Mesenchymal stem cell (in vitro differentiated cells and primary cell): Measurements from ENCODE around the gene SLC17A5.
A peak's percentile ranks its signal among the peaks of the same experiment; 100 is the strongest.
"Not testable (repeated sequence)": the region's sequence is repeated elsewhere in the genome, so short reads cannot be mapped to it uniquely, and the experiment has no call there.

Experiments used
- DNase-seq: peaks from one replicate; pipeline ENCODE4 v3.0.0-alpha.2; 2013
- H2AFZ ChIP-seq: one replicate; pipeline ENCODE4 v1.6.1; 2013; ENCODE audit warnings: low read depth, mild to moderate bottlenecking, control low read depth, inconsistent platforms, low read length, moderate library complexity
- H2AK5ac ChIP-seq: 2 replicates; pipeline ENCODE4 v1.6.1; 2013; ENCODE audit warnings: low read length, moderate library complexity, mild to moderate bottlenecking, inconsistent platforms; ENCODE audit not compliant: severe bottlenecking
- H2BK120ac ChIP-seq: one replicate; pipeline ENCODE4 v1.6.1; 2013; ENCODE audit warnings: low read depth, mild to moderate bottlenecking, inconsistent platforms, low read length, moderate library complexity
- H2BK12ac ChIP-seq, 2 experiments: one replicate each; pipeline ENCODE4 v1.6.1; 2013; ENCODE audit warnings: inconsistent platforms in 2 of 2, low read length in 2 of 2, mild to moderate bottlenecking in 2 of 2, moderate library complexity in 2 of 2, control low read depth in 1 of 2
- H2BK15ac ChIP-seq: one replicate; pipeline ENCODE4 v1.6.1; 2013; ENCODE audit warnings: mild to moderate bottlenecking, low read depth, inconsistent platforms; ENCODE audit not compliant: poor library complexity, severe bottlenecking
- H2BK5ac ChIP-seq: 2 replicates; pipeline ENCODE4 v1.6.1; 2013; ENCODE audit warnings: low read depth, mild to moderate bottlenecking, low read length, control low read depth, inconsistent platforms; ENCODE audit not compliant: poor library complexity, severe bottlenecking
- H3K14ac ChIP-seq, 2 experiments: one replicate each; pipeline ENCODE4 v1.6.1; 2013; ENCODE audit warnings: inconsistent platforms in 2 of 2, low read length in 2 of 2, control low read depth in 1 of 2, mild to moderate bottlenecking in 1 of 2, moderate library complexity in 1 of 2
- H3K18ac ChIP-seq, 2 experiments: one replicate each; pipeline ENCODE4 v1.6.1; 2013; ENCODE audit warnings: inconsistent platforms in 2 of 2, low read length in 2 of 2, control low read depth in 1 of 2, low read depth in 1 of 2, mild to moderate bottlenecking in 1 of 2
- H3K23ac ChIP-seq, 2 experiments: one replicate each; pipeline ENCODE4 v1.6.1; 2013; ENCODE audit warnings: inconsistent platforms in 2 of 2, low read length in 2 of 2, mild to moderate bottlenecking in 2 of 2, moderate library complexity in 2 of 2, control low read depth in 1 of 2
- H3K27ac ChIP-seq: 2 replicates; pipeline ENCODE4 v1.5.1; 2013; ENCODE audit warnings: mild to moderate bottlenecking, moderate library complexity, low read length, control low read depth, inconsistent platforms; ENCODE audit not compliant: poor library complexity, severe bottlenecking
- H3K27me3 ChIP-seq, 2 experiments: 2 replicates each; pipeline versions ENCODE4 v1.6.1 to v1.7.0; 2013; ENCODE audit warnings: low read length in 2 of 2, mild to moderate bottlenecking in 2 of 2, moderate library complexity in 2 of 2, control low read depth in 1 of 2, inconsistent platforms in 1 of 2; ENCODE audit not compliant: control insufficient read depth in 1 of 2, insufficient read depth in 1 of 2
- H3K36me3 ChIP-seq, 2 experiments: 2 replicates each; pipeline versions ENCODE4 v1.6.1 to v1.7.0; 2013; ENCODE audit warnings: low read length in 2 of 2, control low read depth in 1 of 2, inconsistent platforms in 1 of 2, low read depth in 1 of 2, mild to moderate bottlenecking in 1 of 2; ENCODE audit not compliant: insufficient read depth in 2 of 2, control insufficient read depth in 1 of 2
- H3K4ac ChIP-seq, 2 experiments: one replicate each; pipeline ENCODE4 v1.6.1; 2013; ENCODE audit warnings: inconsistent platforms in 2 of 2, low read length in 2 of 2, mild to moderate bottlenecking in 2 of 2, moderate library complexity in 2 of 2, control low read depth in 1 of 2, low read depth in 1 of 2
- H3K4me1 ChIP-seq: 2 replicates; pipeline ENCODE4 v1.6.1; 2013; ENCODE audit warnings: low read depth, low read length, control low read depth; ENCODE audit not compliant: control insufficient read depth, insufficient read depth
- H3K4me2 ChIP-seq: 2 replicates; pipeline ENCODE4 v1.6.1; 2013; ENCODE audit warnings: low read length, mild to moderate bottlenecking, inconsistent platforms; ENCODE audit not compliant: poor library complexity, severe bottlenecking
- H3K4me3 ChIP-seq, 2 experiments: 2 replicates each; pipeline versions ENCODE4 v1.5.1 to v1.7.0; 2013; ENCODE audit warnings: low read length in 2 of 2, mild to moderate bottlenecking in 2 of 2, control low read depth in 1 of 2, low read depth in 1 of 2; ENCODE audit not compliant: insufficient read depth in 1 of 2
- H3K79me1 ChIP-seq: replicated peaks from 2 replicates; pipeline ENCODE4 v1.6.1; 2013; ENCODE audit warnings: mild to moderate bottlenecking, control low read depth, low read length, inconsistent platforms; ENCODE audit not compliant: poor library complexity, severe bottlenecking
- H3K9ac ChIP-seq: 2 replicates; pipeline ENCODE4 v1.7.0; 2013; ENCODE audit warnings: mild to moderate bottlenecking, low read length, moderate library complexity
- H3K9me3 ChIP-seq: 2 replicates; pipeline ENCODE4 v1.7.0; 2013; ENCODE audit warnings: mild to moderate bottlenecking, low read length; ENCODE audit not compliant: control insufficient read depth
- H4K8ac ChIP-seq: one replicate; pipeline ENCODE4 v1.6.1; 2013; ENCODE audit warnings: inconsistent platforms, mild to moderate bottlenecking, low read length, moderate library complexity
- H4K91ac ChIP-seq: one replicate; pipeline ENCODE4 v1.6.1; 2013; ENCODE audit warnings: mild to moderate bottlenecking, low read length, inconsistent platforms
- WGBS: methylation state at CpG from one replicate; pipeline ENCODE4 v1.1.7; 2013; ENCODE audit warnings: mixed read lengths; 5-methylcytosine and 5-hydroxymethylcytosine counted together

Gene SLC17A5

DNA sequence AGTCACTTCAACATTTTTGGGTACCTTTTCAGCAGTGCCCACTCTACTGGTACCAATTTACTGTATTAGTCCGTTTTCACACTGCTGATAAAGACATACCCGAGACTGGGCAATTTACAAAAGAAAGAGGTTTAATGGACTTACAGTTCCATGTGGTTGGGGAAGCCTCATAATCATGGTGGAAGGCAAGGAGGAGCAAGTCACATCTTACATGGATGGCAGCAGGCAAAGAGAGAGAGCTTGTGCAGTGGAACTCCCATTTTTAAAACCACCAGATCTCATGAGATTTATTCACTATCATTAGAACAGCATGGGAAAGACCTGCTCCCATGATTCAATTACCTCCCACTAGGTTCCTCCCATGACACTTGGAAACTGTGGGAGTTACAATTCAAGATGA, 29.8 kb upstream of the SLC17A5 start:
- H3K9me3 ChIP-seq, H3K4me3 ChIP-seq, H3K27me3 ChIP-seq, H2AFZ ChIP-seq, H2AK5ac ChIP-seq, H2BK15ac ChIP-seq, H4K91ac ChIP-seq, H4K8ac ChIP-seq, H3K4ac ChIP-seq, H2BK120ac ChIP-seq, H3K4me2 ChIP-seq, H3K23ac ChIP-seq, H3K18ac ChIP-seq, H3K9ac ChIP-seq, H3K36me3 ChIP-seq, H3K4me1 ChIP-seq, DNase-seq, H3K14ac ChIP-seq, H2BK12ac ChIP-seq, H3K79me1 ChIP-seq, H2BK5ac ChIP-seq, H3K27ac ChIP-seq: not testable (repeated sequence)
- 100% methylated on average over 1 of the region's 2 CpGs for WGBS

DNA sequence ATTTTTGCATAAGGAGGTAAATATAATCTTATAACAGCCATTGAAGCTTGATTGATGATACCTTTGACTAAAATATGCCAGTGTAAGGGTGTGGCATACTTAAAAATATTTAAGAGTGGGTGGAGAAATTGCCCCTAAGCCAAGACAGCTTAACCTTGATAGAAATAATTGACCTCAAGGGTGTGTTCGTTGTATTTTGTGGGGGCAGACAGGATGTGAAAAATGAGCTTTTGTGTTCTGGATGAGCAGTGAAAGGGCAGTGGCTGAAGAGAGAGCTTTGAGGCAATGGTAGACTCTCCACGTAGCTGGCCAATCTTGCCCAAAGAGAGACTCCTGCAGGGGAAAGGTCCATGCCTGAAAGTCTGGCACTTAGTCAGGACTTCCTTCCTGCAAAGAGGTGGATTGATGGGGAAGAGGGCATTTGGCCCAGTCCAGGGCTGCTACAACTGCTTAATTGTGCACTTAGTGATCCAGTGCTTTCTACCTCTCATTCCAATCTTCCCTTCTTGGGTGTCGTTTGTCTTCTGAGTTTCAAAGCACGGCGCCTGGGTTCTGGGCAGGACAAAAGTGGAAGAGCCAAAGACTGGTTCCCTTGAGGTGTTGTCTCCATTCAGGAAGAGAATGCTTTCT, 26.6 kb upstream of the SLC17A5 start:
- H4K8ac ChIP-seq: no peak overlapping the region
- H4K91ac ChIP-seq: peak overlapping the region; percentile 12
- no peaks in the 10 kb centered on the region for H3K36me3 ChIP-seq
- no peaks in the 10 kb centered on the region for H3K27me3 ChIP-seq
- no peaks in the 10 kb centered on the region for H3K4me1 ChIP-seq
- no peak overlapping the region for H2AK5ac ChIP-seq
- 82% methylated on average over 5 of the region's 5 CpGs for WGBS
- no peak overlapping the region for H3K23ac ChIP-seq
- no peaks in the 10 kb centered on the region for H3K9me3 ChIP-seq
- H2BK15ac ChIP-seq: no peak overlapping the region
- no peak overlapping the region for H2BK5ac ChIP-seq
- H3K9ac ChIP-seq: no peak overlapping the region
- H3K27ac ChIP-seq: no peak overlapping the region
- no peak overlapping the region for H3K4me3 ChIP-seq
- H2BK12ac ChIP-seq: no peak overlapping the region
- H3K4me2 ChIP-seq: no peak overlapping the region
- no peak overlapping the region for H3K14ac ChIP-seq
- no peak for DNase-seq
- H3K18ac ChIP-seq: no peak overlapping the region
- H3K4ac ChIP-seq: no peak overlapping the region
- no peaks in the 10 kb centered on the region for H3K79me1 ChIP-seq
- H2AFZ ChIP-seq: no peak overlapping the region
- no peak overlapping the region for H2BK120ac ChIP-seq

DNA sequence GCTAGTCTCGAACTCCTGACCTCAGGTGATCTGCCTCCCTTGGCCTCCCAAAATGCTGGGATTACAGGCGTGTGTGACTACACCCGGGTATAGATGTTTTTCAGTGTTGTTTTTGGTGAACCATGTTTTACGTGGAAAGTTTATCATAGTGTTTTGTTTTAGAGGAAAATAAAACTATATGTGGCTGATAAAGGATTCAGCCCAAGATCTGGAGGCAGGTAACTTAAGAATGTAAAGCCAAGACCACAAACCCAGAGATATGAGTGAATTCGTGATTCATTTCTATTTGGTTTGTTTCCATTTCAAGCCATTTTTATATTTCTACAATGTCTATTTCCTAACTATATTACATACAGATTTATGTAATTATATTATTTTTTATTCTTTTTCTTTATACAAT, 26.1 kb upstream of the SLC17A5 start:
- H3K4me3 ChIP-seq, H3K36me3 ChIP-seq, H3K4me2 ChIP-seq, H4K8ac ChIP-seq, H3K79me1 ChIP-seq, H2AFZ ChIP-seq, H3K23ac ChIP-seq, H2BK5ac ChIP-seq, H4K91ac ChIP-seq, H3K27ac ChIP-seq, DNase-seq, H2BK15ac ChIP-seq, H3K9ac ChIP-seq, H3K9me3 ChIP-seq, H2BK120ac ChIP-seq, H3K14ac ChIP-seq, H3K18ac ChIP-seq, H3K4me1 ChIP-seq, H2BK12ac ChIP-seq, H3K27me3 ChIP-seq, H2AK5ac ChIP-seq, H3K4ac ChIP-seq: not testable (repeated sequence)
- 95% methylated on average over 4 of the region's 5 CpGs for WGBS

DNA sequence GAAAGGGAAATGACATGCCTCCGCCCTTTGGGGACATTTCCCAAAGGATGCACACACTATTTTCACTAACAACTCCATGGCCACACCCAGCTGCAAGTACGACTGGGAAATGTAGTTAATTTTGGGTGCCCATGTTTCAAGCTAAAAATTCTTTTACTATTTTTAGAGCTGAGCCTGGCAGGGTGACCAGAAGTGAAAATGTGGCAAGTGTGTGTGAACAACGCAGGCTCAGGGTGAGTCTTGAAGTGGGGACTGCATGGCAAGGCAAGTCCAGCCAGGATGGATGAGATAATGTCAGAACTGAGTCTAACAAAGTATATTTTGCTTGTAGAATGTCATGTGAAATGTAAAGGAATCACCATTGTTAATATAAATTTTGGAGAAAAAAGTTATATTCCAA, 25.2 kb upstream of the SLC17A5 start:
- Histone ChIP-seq H3K79me1 (no peaks in the 10 kb centered on the region), H2BK120ac (no peak overlapping the region), H3K36me3 (no peaks in the 10 kb centered on the region), H3K27me3 (no peaks in the 10 kb centered on the region), H3K4me1 (no peaks in the 10 kb centered on the region), H2AK5ac (no peak overlapping the region), H3K14ac (no peak overlapping the region), H2BK15ac (no peak overlapping the region), H3K4me2 (no peak overlapping the region), H3K18ac (no peak overlapping the region), H3K4me3 (no peak overlapping the region), H3K27ac (no peak overlapping the region), H2BK12ac (no peak overlapping the region), H2AFZ (no peak overlapping the region), H3K9ac (no peak overlapping the region), H2BK5ac (no peak overlapping the region), H3K4ac (no peak overlapping the region), H3K23ac (no peak overlapping the region), H4K91ac (no peak overlapping the region), H4K8ac (no peak overlapping the region), H3K9me3 (no peaks in the 10 kb centered on the region)
- 94% methylated on average over 2 of the region's 3 CpGs for WGBS
- DNase-seq: no peak
